ENCODE results near the gene NPTN.

- TF ChIP-seq, protein P1, sequence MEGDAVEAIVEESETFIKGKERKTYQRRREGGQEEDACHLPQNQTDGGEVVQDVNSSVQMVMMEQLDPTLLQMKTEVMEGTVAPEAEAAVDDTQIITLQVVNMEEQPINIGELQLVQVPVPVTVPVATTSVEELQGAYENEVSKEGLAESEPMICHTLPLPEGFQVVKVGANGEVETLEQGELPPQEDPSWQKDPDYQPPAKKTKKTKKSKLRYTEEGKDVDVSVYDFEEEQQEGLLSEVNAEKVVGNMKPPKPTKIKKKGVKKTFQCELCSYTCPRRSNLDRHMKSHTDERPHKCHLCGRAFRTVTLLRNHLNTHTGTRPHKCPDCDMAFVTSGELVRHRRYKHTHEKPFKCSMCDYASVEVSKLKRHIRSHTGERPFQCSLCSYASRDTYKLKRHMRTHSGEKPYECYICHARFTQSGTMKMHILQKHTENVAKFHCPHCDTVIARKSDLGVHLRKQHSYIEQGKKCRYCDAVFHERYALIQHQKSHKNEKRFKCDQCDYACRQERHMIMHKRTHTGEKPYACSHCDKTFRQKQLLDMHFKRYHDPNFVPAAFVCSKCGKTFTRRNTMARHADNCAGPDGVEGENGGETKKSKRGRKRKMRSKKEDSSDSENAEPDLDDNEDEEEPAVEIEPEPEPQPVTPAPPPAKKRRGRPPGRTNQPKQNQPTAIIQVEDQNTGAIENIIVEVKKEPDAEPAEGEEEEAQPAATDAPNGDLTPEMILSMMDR (IDR thresholded peaks at IDR 0.05) = no peak
- TF ChIP-seq POLR2A (IDR thresholded peaks at IDR 0.05) = no peak
Observed at GRCh38 chr15:73568564-73569280, 64.5 kb downstream of the NPTN start.
